Measurements from ENCODE around the gene SRPK3. TPM values are rescaled to one million over a fixed set of nuclear protein-coding genes. Genes with fewer than 3 reads are reported as not detected.
A peak's percentile ranks its signal among the peaks of the same experiment; 100 is the strongest.

The SRPK3 gene
- total RNA-seq, 1 donor from 2014 or later = not detected

DNA sequence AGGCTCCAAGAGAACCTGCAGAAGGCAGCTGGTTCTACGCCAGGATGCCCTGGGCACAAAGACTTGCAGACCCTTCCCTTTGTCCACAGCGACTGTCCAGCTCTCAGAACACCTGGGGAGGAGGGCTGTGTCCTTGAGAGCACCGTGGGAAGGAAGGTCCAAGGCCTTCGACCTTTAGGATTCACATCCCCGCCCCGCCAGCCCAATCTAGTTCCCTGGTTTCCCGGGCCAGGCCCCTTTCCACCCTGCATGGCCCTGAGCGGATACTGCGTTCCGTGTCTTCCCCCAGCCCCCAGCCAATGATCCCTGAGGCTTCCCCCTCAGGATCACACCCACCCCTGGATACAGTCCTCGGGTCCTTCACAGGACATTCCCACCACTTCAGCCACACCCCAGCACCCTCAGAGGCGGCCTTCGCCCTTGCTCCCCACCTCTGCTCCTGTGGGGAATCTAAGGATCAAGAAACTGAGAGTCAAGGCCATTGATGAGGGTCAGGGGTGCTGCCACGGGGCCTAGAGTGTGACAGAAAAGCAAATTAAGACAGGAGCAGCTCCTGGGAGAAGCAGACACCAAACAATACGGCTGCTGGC lies 47.1 kb upstream of the SRPK3 start:
- no peak for DNase-seq (ENCODE audit: low spot score, unreplicated experiment)
- Mint-ChIP-seq H3K4me3 (ENCODE audit: low read depth) (no peak overlapping the region), H3K27me3 (no peaks in the 10 kb centered on the region), H3K9me3 (ENCODE audit: low read depth) (peaks cover 23% of the 10 kb centered on the region), H3K27ac (no peak overlapping the region), H3K36me3 (ENCODE audit: insufficient read depth) (peaks cover 18% of the 10 kb centered on the region), H3K4me1 (ENCODE audit: low read depth) (no peaks in the 10 kb centered on the region)
- TF ChIP-seq, protein P1, sequence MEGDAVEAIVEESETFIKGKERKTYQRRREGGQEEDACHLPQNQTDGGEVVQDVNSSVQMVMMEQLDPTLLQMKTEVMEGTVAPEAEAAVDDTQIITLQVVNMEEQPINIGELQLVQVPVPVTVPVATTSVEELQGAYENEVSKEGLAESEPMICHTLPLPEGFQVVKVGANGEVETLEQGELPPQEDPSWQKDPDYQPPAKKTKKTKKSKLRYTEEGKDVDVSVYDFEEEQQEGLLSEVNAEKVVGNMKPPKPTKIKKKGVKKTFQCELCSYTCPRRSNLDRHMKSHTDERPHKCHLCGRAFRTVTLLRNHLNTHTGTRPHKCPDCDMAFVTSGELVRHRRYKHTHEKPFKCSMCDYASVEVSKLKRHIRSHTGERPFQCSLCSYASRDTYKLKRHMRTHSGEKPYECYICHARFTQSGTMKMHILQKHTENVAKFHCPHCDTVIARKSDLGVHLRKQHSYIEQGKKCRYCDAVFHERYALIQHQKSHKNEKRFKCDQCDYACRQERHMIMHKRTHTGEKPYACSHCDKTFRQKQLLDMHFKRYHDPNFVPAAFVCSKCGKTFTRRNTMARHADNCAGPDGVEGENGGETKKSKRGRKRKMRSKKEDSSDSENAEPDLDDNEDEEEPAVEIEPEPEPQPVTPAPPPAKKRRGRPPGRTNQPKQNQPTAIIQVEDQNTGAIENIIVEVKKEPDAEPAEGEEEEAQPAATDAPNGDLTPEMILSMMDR (IDR thresholded peaks at IDR 0.05; ENCODE audit: unreplicated experiment) = no peak

DNA sequence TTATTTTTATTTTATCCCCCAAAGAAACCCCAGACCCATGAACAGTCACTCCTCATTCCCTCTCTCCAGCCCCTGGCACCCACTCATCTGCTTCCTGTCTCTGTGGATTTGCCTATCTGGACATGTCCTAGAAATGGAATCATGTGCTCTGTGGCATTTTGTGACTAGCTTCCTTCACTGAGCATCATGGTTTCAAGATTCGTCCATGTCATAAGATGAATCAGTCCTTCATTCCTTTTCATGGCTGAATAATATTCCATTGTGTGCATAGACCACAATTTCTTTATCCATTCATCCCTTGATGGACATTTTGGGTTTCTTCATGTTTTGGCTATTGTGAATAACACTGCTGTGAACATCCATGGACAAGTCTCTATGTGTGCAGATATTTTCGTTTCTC lies 46.0 kb upstream of the SRPK3 start:
- peaks cover 20% of the 10 kb centered on the region for H3K36me3 Mint-ChIP-seq (ENCODE audit: insufficient read depth)
- TF ChIP-seq, protein P1 (IDR thresholded peaks at IDR 0.05; ENCODE audit: unreplicated experiment) = no peak
- DNase-seq (ENCODE audit: low spot score, unreplicated experiment) = no peak
- no peaks in the 10 kb centered on the region for H3K27me3 Mint-ChIP-seq
- H3K27ac Mint-ChIP-seq = peak overlapping the region; percentile 62
- H3K9me3 Mint-ChIP-seq (ENCODE audit: low read depth) = peaks cover 24% of the 10 kb centered on the region
- no peak overlapping the region for H3K4me3 Mint-ChIP-seq (ENCODE audit: low read depth)
- no peaks in the 10 kb centered on the region for H3K4me1 Mint-ChIP-seq (ENCODE audit: low read depth)

DNA sequence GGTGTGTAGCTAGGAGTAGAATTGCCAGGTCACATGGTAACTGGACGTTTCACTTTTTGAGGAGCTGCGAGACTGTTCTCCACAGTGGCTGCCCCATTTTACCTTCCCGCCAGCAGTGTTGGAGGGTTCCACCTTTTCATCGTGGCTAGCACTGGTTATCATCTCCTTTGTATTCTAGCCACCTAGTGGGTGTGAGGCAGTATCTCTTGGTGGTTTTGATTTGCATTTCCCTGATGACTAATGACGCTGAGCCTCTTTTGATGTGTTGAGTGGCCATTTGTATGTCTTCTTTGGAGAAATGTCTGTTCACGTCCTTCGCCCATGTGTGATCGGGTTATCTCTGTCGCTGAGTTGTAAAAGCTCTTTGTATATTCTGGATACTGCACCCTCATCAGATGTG lies 45.6 kb upstream of the SRPK3 start:
- Mint-ChIP-seq H3K27ac (no peak overlapping the region), H3K4me1 (ENCODE audit: low read depth) (no peaks in the 10 kb centered on the region), H3K4me3 (ENCODE audit: low read depth) (no peak overlapping the region), H3K36me3 (ENCODE audit: insufficient read depth) (peaks cover 20% of the 10 kb centered on the region), H3K9me3 (ENCODE audit: low read depth) (peaks cover 24% of the 10 kb centered on the region), H3K27me3 (no peaks in the 10 kb centered on the region)
- no peak for DNase-seq (ENCODE audit: low spot score, unreplicated experiment)
- TF ChIP-seq, protein P1 (IDR thresholded peaks at IDR 0.05; ENCODE audit: unreplicated experiment) = no peak

DNA sequence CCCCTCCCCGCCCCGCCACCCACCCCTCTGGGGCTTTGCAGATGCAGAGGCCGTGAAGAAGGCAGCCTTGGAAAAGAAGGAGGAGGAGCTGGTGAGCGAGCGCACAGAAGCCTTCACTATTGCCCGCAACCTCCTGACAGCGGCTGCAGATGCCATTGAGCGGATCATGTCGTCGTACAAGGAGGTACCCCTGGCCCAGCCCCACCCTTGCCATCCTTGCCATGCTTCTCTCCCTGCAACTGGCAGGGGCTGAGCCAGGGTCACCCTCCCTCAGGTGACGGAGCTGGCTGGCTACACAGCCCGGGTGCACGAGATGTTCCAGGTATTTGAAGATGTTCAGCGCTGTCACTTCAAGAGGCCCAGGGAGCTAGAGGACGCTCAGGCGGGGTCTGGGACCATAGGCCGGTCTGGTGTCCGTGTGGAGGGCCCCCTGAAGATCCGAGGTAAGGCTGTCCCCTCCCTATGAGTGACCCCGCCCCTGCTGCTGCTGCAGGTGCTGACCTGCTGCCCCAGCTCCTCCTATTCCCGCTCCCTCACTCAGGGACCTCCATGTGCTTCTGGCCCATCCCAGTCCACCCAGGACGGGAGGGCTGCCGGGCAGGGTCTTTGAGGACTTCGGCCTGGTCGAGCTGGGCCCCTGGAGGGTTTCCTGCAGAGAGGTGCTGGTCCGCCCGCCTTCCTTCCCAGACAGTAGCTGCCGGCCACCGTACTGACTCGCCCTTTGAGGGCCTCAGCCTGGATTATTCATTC lies 44.6 kb upstream of the SRPK3 start:
- DNase-seq (ENCODE audit: low spot score, unreplicated experiment) = no peak
- H3K27me3 Mint-ChIP-seq = no peaks in the 10 kb centered on the region
- TF ChIP-seq, protein P1 (IDR thresholded peaks at IDR 0.05; ENCODE audit: unreplicated experiment) = no peak
- H3K27ac Mint-ChIP-seq = no peak overlapping the region
- peaks cover 16% of the 10 kb centered on the region for H3K36me3 Mint-ChIP-seq (ENCODE audit: insufficient read depth)
- no peak overlapping the region for H3K4me3 Mint-ChIP-seq (ENCODE audit: low read depth)
- H3K4me1 Mint-ChIP-seq (ENCODE audit: low read depth) = no peaks in the 10 kb centered on the region
- H3K9me3 Mint-ChIP-seq (ENCODE audit: low read depth) = peaks cover 19% of the 10 kb centered on the region

DNA sequence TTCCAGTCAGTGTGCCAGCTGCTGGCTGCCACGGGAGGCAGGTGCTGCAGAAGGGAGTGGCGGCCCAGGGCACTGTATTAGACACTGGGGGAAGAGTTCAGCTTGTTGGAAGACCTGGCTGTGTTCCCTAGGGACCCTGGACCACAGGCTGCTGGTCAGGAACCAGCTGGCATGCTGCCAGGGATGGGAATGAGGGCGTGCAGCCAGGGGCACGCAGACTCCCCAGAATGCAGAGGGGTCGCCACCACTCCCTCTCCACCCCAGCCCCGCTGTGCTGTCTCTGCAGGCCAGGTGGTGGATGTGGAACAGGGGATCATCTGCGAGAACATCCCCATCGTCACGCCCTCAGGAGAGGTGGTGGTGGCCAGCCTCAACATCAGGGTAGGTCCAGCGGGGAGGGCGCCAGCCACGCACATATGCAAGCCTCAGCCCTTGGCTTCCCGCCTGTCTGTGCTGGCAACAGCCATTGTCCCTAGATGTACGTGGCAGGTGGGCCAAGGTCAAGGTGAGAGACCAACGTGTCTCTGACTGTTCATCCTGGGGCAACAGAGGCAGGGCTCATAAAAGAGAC lies 43.9 kb upstream of the SRPK3 start:
- Mint-ChIP-seq H3K36me3 (ENCODE audit: insufficient read depth) (peaks cover 10% of the 10 kb centered on the region), H3K4me1 (ENCODE audit: low read depth) (no peaks in the 10 kb centered on the region), H3K27me3 (no peaks in the 10 kb centered on the region), H3K4me3 (ENCODE audit: low read depth) (no peak overlapping the region), H3K9me3 (ENCODE audit: low read depth) (peaks cover 12% of the 10 kb centered on the region), H3K27ac (no peak overlapping the region)
- TF ChIP-seq, protein P1 (IDR thresholded peaks at IDR 0.05; ENCODE audit: unreplicated experiment) = no peak
- no peak for DNase-seq (ENCODE audit: low spot score, unreplicated experiment)
